ENCODE data around the gene FTSJ1. TPM values are rescaled to one million over a fixed set of nuclear protein-coding genes. Genes with fewer than 3 reads are reported as not detected.

Gene FTSJ1
- total and polyA plus RNA-seq, 2 of the 8 experiments (the other 6 are each of a cell fraction or from before 2014, with no cell fraction given): 62.4 to 80.4 TPM

DNA sequence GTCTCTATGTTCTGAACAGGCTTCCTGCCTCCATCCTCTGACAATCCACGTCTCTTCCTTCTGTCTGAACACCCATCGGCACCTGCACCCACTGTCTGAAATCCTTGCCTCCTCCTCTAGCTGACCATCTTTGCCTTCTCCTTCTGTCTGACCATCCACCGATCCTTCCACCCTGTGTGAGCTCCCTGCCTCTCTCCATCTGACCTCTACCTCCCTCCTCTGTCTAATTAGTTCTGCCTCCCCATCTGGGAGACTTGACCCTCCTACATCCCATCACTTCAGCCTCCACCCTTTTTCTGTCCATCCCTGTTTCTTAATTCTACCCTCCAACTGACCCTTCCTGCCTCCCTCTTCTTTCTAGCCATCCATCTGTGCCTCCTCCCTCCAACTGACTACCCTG, 16.0 kb upstream of the FTSJ1 start:
- no peak overlapping the region for H2AK5ac ChIP-seq (ENCODE audit: low read depth, low read length)
- H3K9me3 ChIP-seq (ENCODE audit: insufficient read depth in 2 of 2, low read depth in 1 of 2, low read length in 1 of 2): no peaks in the 10 kb centered on the region
- H4K8ac ChIP-seq (ENCODE audit: extremely low read depth, insufficient read depth, low read length): no peak overlapping the region
- no peak overlapping the region for H3K27ac ChIP-seq (ENCODE audit: low read depth, low read length)
- no peaks in the 10 kb centered on the region for H3K79me2 ChIP-seq (ENCODE audit: control insufficient read depth in 1 of 2, insufficient read depth in 2 of 2, low read length in 2 of 2)
- no peak overlapping the region for H2BK5ac ChIP-seq (ENCODE audit: low read depth, low read length)
- no peak overlapping the region for H3K14ac ChIP-seq (ENCODE audit: insufficient read length)
- H3K4me3 ChIP-seq (ENCODE audit: extremely low read depth in 1 of 4, insufficient read depth in 2 of 4, low read depth in 3 of 4, low read length in 4 of 4): no peak overlapping the region
- peaks cover 0 to 1% of the 10 kb centered on the region in 2 experiments for H4K20me1 ChIP-seq (replicated peaks in 1 of 2; ENCODE audit: control insufficient read depth in 1 of 2, insufficient read depth in 2 of 2, low read length in 2 of 2)
- no peak overlapping the region for H2BK120ac ChIP-seq (replicated peaks; ENCODE audit: low read depth, low read length)
- H2AFZ ChIP-seq (ENCODE audit: low read length): no peak overlapping the region
- H3K4me2 ChIP-seq (ENCODE audit: insufficient read depth in 1 of 2, low read depth in 2 of 2, low read length in 2 of 2): no peak overlapping the region
- no peak overlapping the region for H2BK15ac ChIP-seq (ENCODE audit: low read length)
- CTCF ChIA-PET (ENCODE audit: partially characterized antibody): no interaction called here
- DNase-seq (ENCODE audit: low read depth in 1 of 2, low spot score in 2 of 2) (no peak), FAIRE-seq (no peak)
- H3K56ac ChIP-seq (replicated peaks; ENCODE audit: insufficient read length, low read depth, low read length): no peak overlapping the region
- no peak overlapping the region for H2BK20ac ChIP-seq (ENCODE audit: low read length)
- H3K23ac ChIP-seq (ENCODE audit: insufficient read length): no peak overlapping the region
- peaks cover 0 to 13% (median 3%) of the 10 kb centered on the region in 4 experiments; a peak in 5 of 8 replicates for H3K36me3 ChIP-seq (ENCODE audit: control insufficient read depth in 2 of 4, insufficient read depth in 4 of 4, low read length in 3 of 4)
- 0 out of 2 replicates have a peak, but pooled peaks cover 2% of the 10 kb centered on the region for H3K79me1 ChIP-seq (ENCODE audit: low read depth, low read length)
- no peaks in the 10 kb centered on the region for H3K4me1 ChIP-seq (replicated peaks in 1 of 4; ENCODE audit: control insufficient read depth in 3 of 4, insufficient read depth in 4 of 4, low read length in 3 of 4)
- H3K4ac ChIP-seq (replicated peaks; ENCODE audit: insufficient read length, low read depth, low read length): no peak overlapping the region
- no peak for TF ChIP-seq HDAC6 (IDR thresholded peaks at IDR 0.05; ENCODE audit: low read depth, low read length)
- no peak for TF ChIP-seq SP1 (IDR thresholded peaks at IDR 0.05; ENCODE audit: low read depth, low read length)
- TF ChIP-seq FOSL1 (IDR thresholded peaks at IDR 0.05; ENCODE audit: insufficient read depth, low read depth, low read length): no peak
- TF ChIP-seq RAD21 (IDR thresholded peaks at IDR 0.05 in 1 of 2, conservative IDR thresholded peaks at IDR 0.05 in 1 of 2; ENCODE audit: low read depth in 2 of 2, low read length in 2 of 2): no peak
- no peak overlapping the region for H3K18ac ChIP-seq (ENCODE audit: extremely low read depth, low read length)
- H4K91ac ChIP-seq (replicated peaks; ENCODE audit: insufficient read length, low read length): no peak overlapping the region
- no peak overlapping the region for H4K5ac ChIP-seq (ENCODE audit: insufficient read length, low read depth, low read length)
- no peaks in the 10 kb centered on the region for H3K23me2 ChIP-seq (ENCODE audit: low read depth, low read length)
- H2BK12ac ChIP-seq (ENCODE audit: low read depth, low read length): no peak overlapping the region
- WGBS, 2 experiments (ENCODE audit: extremely low coverage in 1 of 2, insufficient coverage in 1 of 2, insufficient read length in 1 of 2, insufficient replicate concordance in 2 of 2, low coverage in 1 of 2, low lambda C conversion rate in 2 of 2, missing lambda C conversion rate in 1 of 2): 100% methylated on average over 1 of the region's 3 CpGs; no CpG with 5 or more reads in 1 of the 2 experiments
- no peak overlapping the region for H3K9ac ChIP-seq (replicated peaks in 1 of 4; ENCODE audit: extremely low read depth in 1 of 4, low read depth in 3 of 4, low read length in 3 of 4)
- H3K27me3 ChIP-seq (replicated peaks in 1 of 4; ENCODE audit: control insufficient read depth in 3 of 4, extremely low read depth in 1 of 4, insufficient read depth in 3 of 4, low read length in 3 of 4): no peaks in the 10 kb centered on the region
- POLR2A ChIA-PET (ENCODE audit: partially characterized antibody): interaction anchor here (1.1 kb wide), 1 partner anchor 114 kb away, joined by 3 read pairs; the partner anchor contains the start of gene RBM3

All from H1 (cell line).